Trophoblast cell (in vitro differentiated cells and primary cell): ENCODE measurements around the gene TBL1X.

Experiments
- DNase-seq, 2 donors: peaks; one replicate each; pipeline ENCODE4 v3.0.0-alpha.2; 2016
- H2AFZ ChIP-seq: 2 replicates; pipeline ENCODE4 v1.6.1; 2013; ENCODE audit warnings: low read length, moderate library complexity, mild to moderate bottlenecking; ENCODE audit not compliant: insufficient read depth, poor library complexity
- H2AK5ac ChIP-seq: 2 replicates; pipeline ENCODE4 v1.6.1; 2013; ENCODE audit warnings: mild to moderate bottlenecking, low read length
- H2BK120ac ChIP-seq: 2 replicates; pipeline ENCODE4 v1.6.1; 2013; ENCODE audit warnings: low read length, mild to moderate bottlenecking, moderate library complexity; ENCODE audit not compliant: insufficient read depth, poor library complexity
- H2BK12ac ChIP-seq: 2 replicates; pipeline ENCODE4 v1.6.1; 2013; ENCODE audit warnings: mild to moderate bottlenecking, low read length, moderate library complexity
- H2BK5ac ChIP-seq: 2 replicates; pipeline ENCODE4 v1.6.1; 2013; ENCODE audit warnings: low read length, low read depth, moderate library complexity, mild to moderate bottlenecking; ENCODE audit not compliant: poor library complexity
- H3K14ac ChIP-seq: 2 replicates; pipeline ENCODE4 v1.6.1; 2013; ENCODE audit warnings: mild to moderate bottlenecking, low read length
- H3K18ac ChIP-seq: 2 replicates; pipeline ENCODE4 v1.6.1; 2013; ENCODE audit warnings: mild to moderate bottlenecking, low read length
- H3K23ac ChIP-seq: 2 replicates; pipeline ENCODE4 v1.6.1; 2013; ENCODE audit warnings: low read length
- H3K27ac ChIP-seq: 2 replicates; pipeline ENCODE4 v1.5.1; 2013; ENCODE audit warnings: low read depth, mild to moderate bottlenecking, inconsistent platforms, low read length, moderate library complexity
- H3K27me3 ChIP-seq: 2 replicates; pipeline ENCODE4 v1.6.1; 2013; ENCODE audit warnings: inconsistent platforms, mild to moderate bottlenecking, low read length, moderate library complexity; ENCODE audit not compliant: insufficient read depth
- H3K36me3 ChIP-seq, 2 experiments: 1 replicate in 1 of 2; 2 replicates in 1 of 2; pipeline ENCODE4 v1.6.1; 2013; ENCODE audit warnings: low read length in 2 of 2, mild to moderate bottlenecking in 2 of 2, moderate library complexity in 1 of 2; ENCODE audit not compliant: insufficient read depth in 2 of 2, control insufficient read depth in 1 of 2
- H3K4ac ChIP-seq: 2 replicates; pipeline ENCODE4 v1.6.1; 2013; ENCODE audit warnings: low read depth, mild to moderate bottlenecking, low read length, moderate library complexity
- H3K4me1 ChIP-seq, 2 experiments: 1 replicate in 1 of 2; 2 replicates in 1 of 2; pipeline ENCODE4 v1.6.1; 2013; ENCODE audit warnings: low read length in 2 of 2, mild to moderate bottlenecking in 2 of 2, moderate library complexity in 1 of 2; ENCODE audit not compliant: insufficient read depth in 2 of 2, control insufficient read depth in 1 of 2
- H3K4me2 ChIP-seq: 2 replicates; pipeline ENCODE4 v1.6.1; 2013; ENCODE audit warnings: inconsistent platforms, mild to moderate bottlenecking, low read length, moderate library complexity
- H3K4me3 ChIP-seq: 2 replicates; pipeline ENCODE4 v1.5.1; 2013; ENCODE audit warnings: mild to moderate bottlenecking, low read depth, low read length, inconsistent platforms
- H3K79me1 ChIP-seq: one replicate; pipeline ENCODE4 v1.6.1; 2013; ENCODE audit warnings: low read length
- H3K79me2 ChIP-seq: 2 replicates; pipeline ENCODE4 v1.6.1; 2013; ENCODE audit warnings: low read length, mild to moderate bottlenecking; ENCODE audit not compliant: control insufficient read depth, insufficient read depth, poor library complexity
- H3K9ac ChIP-seq: 2 replicates; pipeline ENCODE4 v1.6.1; 2013; ENCODE audit warnings: mild to moderate bottlenecking, low read length
- H3K9me3 ChIP-seq: 2 replicates; pipeline ENCODE4 v1.6.1; 2013; ENCODE audit warnings: low read depth, mild to moderate bottlenecking, control low read depth, inconsistent platforms, low read length; ENCODE audit not compliant: insufficient read depth
- H4K12ac ChIP-seq: 2 replicates; pipeline ENCODE4 v1.6.1; 2013; ENCODE audit warnings: low read depth, mild to moderate bottlenecking, low read length, moderate library complexity
- H4K8ac ChIP-seq: 2 replicates; pipeline ENCODE4 v1.6.1; 2013; ENCODE audit warnings: low read depth, mild to moderate bottlenecking, low read length, moderate library complexity
- H4K91ac ChIP-seq: one replicate; pipeline ENCODE4 v1.6.1; 2013; ENCODE audit warnings: low read depth, mild to moderate bottlenecking, low read length, moderate library complexity
- WGBS: extraction: QIAGEN DNeasy Blood & Tissue Kit; methylation state at CpG from one replicate; pipeline ENCODE4 v1.1.7; 2013; ENCODE audit warnings: missing lambda C conversion rate; ENCODE audit not compliant: insufficient read length, insufficient coverage; ENCODE audit errors: extremely low coverage; 5-methylcytosine and 5-hydroxymethylcytosine counted together

TBL1X gene

GRCh38 chrX:9459186-9459748, 5.6 kb upstream of the TBL1X start:
- Histone ChIP-seq H2BK120ac (no peak overlapping the region), H3K4me3 (no peak overlapping the region), H4K12ac (no peak overlapping the region), H3K9me3 (no peaks in the 10 kb centered on the region), H3K9ac (no peak overlapping the region), H3K4me2 (no peak overlapping the region), H3K4me1 (peaks cover 4 to 5% of the 10 kb centered on the region in 2 experiments), H2BK5ac (no peak overlapping the region), H3K14ac (no peak overlapping the region), H2BK12ac (no peak overlapping the region), H3K79me2 (no peaks in the 10 kb centered on the region), H3K23ac (no peak overlapping the region), H2AK5ac (no peak overlapping the region), H2AFZ (no peak overlapping the region), H3K27ac (no peak overlapping the region), H3K18ac (no peak overlapping the region), H3K4ac (no peak overlapping the region), H3K36me3 (no peaks in the 10 kb centered on the region), H4K8ac (no peak overlapping the region), H3K27me3 (no peaks in the 10 kb centered on the region), H4K91ac (no peak overlapping the region), H3K79me1 (peaks cover 1% of the 10 kb centered on the region)
- DNase-seq = no peak
- no CpG with 5 or more reads among the region's 3 CpGs for WGBS

- H3K18ac ChIP-seq = no peak overlapping the region
- no peak overlapping the region for H2AFZ ChIP-seq
- H2BK5ac ChIP-seq = no peak overlapping the region
- peak overlapping the region; percentile 22 for H2BK12ac ChIP-seq
- H4K91ac ChIP-seq = no peak overlapping the region
- no peak overlapping the region for H3K4me2 ChIP-seq
- no peak overlapping the region for H2BK120ac ChIP-seq
- H2AK5ac ChIP-seq = no peak overlapping the region
- no CpG with 5 or more reads among the region's 6 CpGs for WGBS
- H3K36me3 ChIP-seq = no peaks in the 10 kb centered on the region
- no peak overlapping the region for H3K4ac ChIP-seq
- H3K23ac ChIP-seq = no peak overlapping the region
- H3K27me3 ChIP-seq = no peaks in the 10 kb centered on the region
- no peak overlapping the region for H3K9ac ChIP-seq
- no peak overlapping the region for H4K8ac ChIP-seq
- H3K79me1 ChIP-seq = peaks cover 16% of the 10 kb centered on the region
- H3K4me1 ChIP-seq = peaks cover 7 to 9% of the 10 kb centered on the region in 2 experiments
- H3K9me3 ChIP-seq = no peaks in the 10 kb centered on the region
- peaks cover 10% of the 10 kb centered on the region for H3K79me2 ChIP-seq
- no peak overlapping the region for H3K14ac ChIP-seq
- no peak overlapping the region for H3K4me3 ChIP-seq
- no peak overlapping the region for H4K12ac ChIP-seq
- no peak for DNase-seq
- H3K27ac ChIP-seq = no peak overlapping the region
Measured at GRCh38 chrX:9461087-9461486, 3.8 kb upstream of the TBL1X start.

- peaks cover 10% of the 10 kb centered on the region for H3K79me2 ChIP-seq
- H3K27me3 ChIP-seq = no peaks in the 10 kb centered on the region
- H2AK5ac ChIP-seq = no peak overlapping the region
- no peaks in the 10 kb centered on the region for H3K36me3 ChIP-seq
- no peak overlapping the region for H3K14ac ChIP-seq
- no peak for DNase-seq
- H3K9ac ChIP-seq = no peak overlapping the region
- H4K91ac ChIP-seq = no peak overlapping the region
- no peak overlapping the region for H2AFZ ChIP-seq
- no CpG with 5 or more reads among the region's 6 CpGs for WGBS
- no peak overlapping the region for H3K4me2 ChIP-seq
- H3K4ac ChIP-seq = no peak overlapping the region
- no peak overlapping the region for H4K12ac ChIP-seq
- H2BK120ac ChIP-seq = no peak overlapping the region
- no peak overlapping the region for H4K8ac ChIP-seq
- H3K18ac ChIP-seq = no peak overlapping the region
- H3K4me1 ChIP-seq = peaks cover 7 to 17% of the 10 kb centered on the region in 2 experiments
- H3K27ac ChIP-seq = no peak overlapping the region
- H2BK12ac ChIP-seq = no peak overlapping the region
- H3K9me3 ChIP-seq = no peaks in the 10 kb centered on the region
- peaks cover 16% of the 10 kb centered on the region for H3K79me1 ChIP-seq
- H3K4me3 ChIP-seq = no peak overlapping the region
- no peak overlapping the region for H2BK5ac ChIP-seq
- H3K23ac ChIP-seq = no peak overlapping the region
Measured at GRCh38 chrX:9462456-9462855, 2.4 kb upstream of the TBL1X start.

GRCh38 chrX:9465380-9466123, 694 bp downstream of the TBL1X start:
- peak overlapping the region; percentile 81 for H3K4me3 ChIP-seq
- H3K27me3 ChIP-seq = no peaks in the 10 kb centered on the region
- peak overlapping the region; percentile 77 for H2BK120ac ChIP-seq
- H3K4me1 ChIP-seq = peaks cover 7 to 26% of the 10 kb centered on the region in 2 experiments
- H4K91ac ChIP-seq = peak overlapping the region; percentile 77
- H3K9ac ChIP-seq = peak overlapping the region; percentile 83
- H3K4ac ChIP-seq = peak overlapping the region; percentile 86
- H2AFZ ChIP-seq = no peak overlapping the region
- no peak overlapping the region for H2AK5ac ChIP-seq
- H3K79me2 ChIP-seq = peaks cover 10% of the 10 kb centered on the region
- peak overlapping the region; percentile 62 for H3K14ac ChIP-seq
- H3K9me3 ChIP-seq = no peaks in the 10 kb centered on the region
- H3K4me2 ChIP-seq = peak overlapping the region; percentile 78
- no peak for DNase-seq
- no CpG with 5 or more reads among the region's 87 CpGs for WGBS
- no peaks in the 10 kb centered on the region for H3K36me3 ChIP-seq
- H2BK5ac ChIP-seq = peak overlapping the region; percentile 27
- H3K18ac ChIP-seq = peak overlapping the region; percentile 93
- H3K27ac ChIP-seq = no peak overlapping the region
- H4K8ac ChIP-seq = peak overlapping the region; percentile 62
- H4K12ac ChIP-seq = peak overlapping the region; percentile 54
- peak overlapping the region; percentile 64 for H2BK12ac ChIP-seq
- no peak overlapping the region for H3K23ac ChIP-seq
- H3K79me1 ChIP-seq = peaks cover 16% of the 10 kb centered on the region
